OCI-LY1 (cell line): ENCODE measurements around the gene INIP.

Source experiments
- H2AFZ ChIP-seq: fragments of 200-600 bp; sonication (generic), shearing (Covaris generic); 2 replicates; pipeline ENCODE4 v1.6.0; 2014; ENCODE audit warnings: antibody characterized with exemption, mild to moderate bottlenecking, low read length
- H3F3A ChIP-seq: fragments of 200-600 bp; sonication (generic), shearing (Covaris generic); 2 replicates; pipeline ENCODE4 v1.6.0; 2014; ENCODE audit warnings: mild to moderate bottlenecking, antibody characterized with exemption, low read length, moderate library complexity; ENCODE audit not compliant: insufficient read depth
- H3K27ac ChIP-seq: fragments of 200-600 bp; sonication (generic); 2 replicates; pipeline ENCODE4 v1.5.1; 2014; ENCODE audit warnings: low read length, mixed run types, mild to moderate bottlenecking, low read depth; ENCODE audit not compliant: poor library complexity, severe bottlenecking
- H3K27me3 ChIP-seq: fragments of 200-600 bp; sonication (generic); 2 replicates; pipeline ENCODE4 v1.6.0; 2014; ENCODE audit warnings: antibody characterized with exemption, mild to moderate bottlenecking, low read length, moderate library complexity; ENCODE audit not compliant: insufficient read depth
- H3K36me3 ChIP-seq: fragments of 200-600 bp; sonication (generic); 2 replicates; pipeline ENCODE4 v1.6.1; 2014; ENCODE audit warnings: mild to moderate bottlenecking, antibody characterized with exemption, low read length, moderate library complexity, mixed read lengths; ENCODE audit not compliant: insufficient read depth
- H3K4me1 ChIP-seq: fragments of 200-600 bp; sonication (generic); 2 replicates; pipeline ENCODE4 v1.5.1; 2014; ENCODE audit warnings: mild to moderate bottlenecking, low read length, moderate library complexity; ENCODE audit not compliant: insufficient read depth, severe bottlenecking
- H3K4me2 ChIP-seq: fragments of 200-600 bp; sonication (generic), shearing (Covaris generic); 2 replicates; pipeline ENCODE4 v1.6.1; 2014; ENCODE audit warnings: low read length
- H3K4me3 ChIP-seq: fragments of 200-600 bp; sonication (generic); 2 replicates; pipeline ENCODE4 v1.5.1; 2014; ENCODE audit warnings: low read length, low read depth, mild to moderate bottlenecking, mixed read lengths; ENCODE audit not compliant: poor library complexity, severe bottlenecking
- H3K79me2 ChIP-seq: fragments of 200-600 bp; shearing (Covaris generic); 2 replicates; pipeline ENCODE4 v1.6.1; 2016; ENCODE audit warnings: mixed run types, low read length, mixed read lengths; ENCODE audit not compliant: insufficient read depth
- H3K9ac ChIP-seq: fragments of 200-600 bp; sonication (generic), shearing (Covaris generic); 2 replicates; pipeline ENCODE4 v1.6.1; 2014; ENCODE audit warnings: mild to moderate bottlenecking, low read length, mixed read lengths
- H3K9me2 ChIP-seq: fragments of 200-600 bp; sonication (generic), shearing (Covaris generic); 2 replicates; pipeline ENCODE4 v1.6.1; 2014; ENCODE audit warnings: low read depth, mild to moderate bottlenecking, low read length, mixed read lengths
- H3K9me3 ChIP-seq: fragments of 200-600 bp; shearing (Covaris generic); 2 replicates; pipeline ENCODE4 v1.6.1; 2014; ENCODE audit warnings: low read length, mixed read lengths
- H4K20me1 ChIP-seq: fragments of 200-600 bp; sonication (generic), shearing (Covaris generic); 2 replicates; pipeline ENCODE4 v1.6.0; 2016; ENCODE audit warnings: mild to moderate bottlenecking, low read length; ENCODE audit not compliant: insufficient read depth
- EZH2 ChIP-seq: fragments of 200-600 bp; sonication (generic), shearing (Covaris generic); IDR thresholded peaks from 2 replicates; pipeline ENCODE4 v1.8.0; 2017; ENCODE audit warnings: borderline replicate concordance, mixed run types, mild to moderate bottlenecking, antibody characterized with exemption, low read length, moderate library complexity, mixed read lengths
- TF ChIP-seq, protein P1 (sequence below): fragments of 200-600 bp; sonication (generic), shearing (Covaris generic); IDR thresholded peaks from 2 replicates; pipeline ENCODE4 v1.5.1; 2017; ENCODE audit warnings: mild to moderate bottlenecking, antibody characterized with exemption, low read length, moderate library complexity, mixed read lengths

INIP gene

DNA sequence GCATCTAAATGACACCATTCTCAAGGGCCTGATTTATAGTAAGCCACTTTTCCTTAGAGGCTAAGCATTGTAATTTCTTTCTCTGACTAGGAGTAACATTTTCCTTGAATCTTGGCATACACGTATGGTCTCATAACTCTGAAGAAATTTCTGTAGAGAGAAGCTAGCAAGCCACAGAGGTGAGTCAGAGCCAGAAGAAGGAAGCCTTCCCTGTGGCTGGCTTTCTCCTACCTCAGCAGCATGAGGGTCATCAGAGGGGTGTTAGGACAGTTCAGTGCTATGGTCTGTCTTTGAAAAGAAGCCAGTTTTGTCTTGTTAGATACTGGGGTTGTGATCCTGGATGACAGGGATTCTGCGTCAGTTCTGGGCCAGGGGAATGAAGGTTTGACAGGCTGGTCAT is 35.8 kb upstream of the INIP start:
- Histone ChIP-seq H3K79me2 (peaks cover 18% of the 10 kb centered on the region), H3K9ac (no peak overlapping the region), H3K4me3 (no peak overlapping the region), H3K9me3 (no peaks in the 10 kb centered on the region), H3K4me1 (peaks cover 34% of the 10 kb centered on the region), H3K36me3 (no peaks in the 10 kb centered on the region), H3K4me2 (no peak overlapping the region), H4K20me1 (no peaks in the 10 kb centered on the region), H3K9me2 (no peaks in the 10 kb centered on the region), H2AFZ (no peak overlapping the region), H3K27me3 (no peaks in the 10 kb centered on the region), H3F3A (no peaks in the 10 kb centered on the region), H3K27ac (no peak overlapping the region)
- TF ChIP-seq, protein P1, sequence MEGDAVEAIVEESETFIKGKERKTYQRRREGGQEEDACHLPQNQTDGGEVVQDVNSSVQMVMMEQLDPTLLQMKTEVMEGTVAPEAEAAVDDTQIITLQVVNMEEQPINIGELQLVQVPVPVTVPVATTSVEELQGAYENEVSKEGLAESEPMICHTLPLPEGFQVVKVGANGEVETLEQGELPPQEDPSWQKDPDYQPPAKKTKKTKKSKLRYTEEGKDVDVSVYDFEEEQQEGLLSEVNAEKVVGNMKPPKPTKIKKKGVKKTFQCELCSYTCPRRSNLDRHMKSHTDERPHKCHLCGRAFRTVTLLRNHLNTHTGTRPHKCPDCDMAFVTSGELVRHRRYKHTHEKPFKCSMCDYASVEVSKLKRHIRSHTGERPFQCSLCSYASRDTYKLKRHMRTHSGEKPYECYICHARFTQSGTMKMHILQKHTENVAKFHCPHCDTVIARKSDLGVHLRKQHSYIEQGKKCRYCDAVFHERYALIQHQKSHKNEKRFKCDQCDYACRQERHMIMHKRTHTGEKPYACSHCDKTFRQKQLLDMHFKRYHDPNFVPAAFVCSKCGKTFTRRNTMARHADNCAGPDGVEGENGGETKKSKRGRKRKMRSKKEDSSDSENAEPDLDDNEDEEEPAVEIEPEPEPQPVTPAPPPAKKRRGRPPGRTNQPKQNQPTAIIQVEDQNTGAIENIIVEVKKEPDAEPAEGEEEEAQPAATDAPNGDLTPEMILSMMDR: no peak
- no peak for TF ChIP-seq EZH2

DNA sequence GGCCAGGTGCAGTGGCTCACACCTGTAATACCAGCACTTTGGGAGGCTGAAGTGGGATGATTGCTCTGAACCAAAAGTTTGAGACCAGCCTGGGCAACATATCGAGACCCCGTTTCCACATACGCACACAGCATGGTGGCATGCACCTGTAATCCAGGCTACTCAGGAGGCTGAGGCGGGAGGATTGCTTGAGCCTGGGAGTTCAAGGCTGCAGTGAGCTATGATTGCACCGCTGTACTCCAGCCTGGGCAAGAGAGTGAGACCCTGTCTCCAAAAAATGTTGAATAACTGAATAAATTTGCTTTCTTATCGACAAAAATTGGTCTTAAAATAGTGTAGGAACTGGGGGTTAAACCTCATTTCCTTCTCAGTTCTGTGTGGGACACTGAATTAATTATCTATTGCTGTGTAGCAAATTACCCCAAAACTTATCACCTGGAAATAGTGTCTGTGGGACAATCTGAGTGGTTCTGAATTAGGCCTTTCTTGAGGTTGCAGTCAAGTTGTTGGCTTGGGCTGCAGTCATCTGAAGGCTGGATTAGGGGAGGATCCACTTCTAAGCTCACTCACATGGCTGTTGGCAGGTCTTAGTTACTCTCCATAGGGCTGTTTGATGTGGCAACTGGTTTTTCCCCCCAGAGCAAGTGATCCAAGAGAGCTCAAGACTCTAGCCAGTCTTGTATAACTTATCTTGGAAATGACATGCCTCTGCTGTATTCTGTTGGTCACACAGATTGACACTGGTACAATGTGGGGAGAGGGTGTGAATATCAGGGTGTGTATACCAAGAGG is 34.6 kb upstream of the INIP start:
- H3K4me3 ChIP-seq: peak overlapping the region; percentile 96

DNA sequence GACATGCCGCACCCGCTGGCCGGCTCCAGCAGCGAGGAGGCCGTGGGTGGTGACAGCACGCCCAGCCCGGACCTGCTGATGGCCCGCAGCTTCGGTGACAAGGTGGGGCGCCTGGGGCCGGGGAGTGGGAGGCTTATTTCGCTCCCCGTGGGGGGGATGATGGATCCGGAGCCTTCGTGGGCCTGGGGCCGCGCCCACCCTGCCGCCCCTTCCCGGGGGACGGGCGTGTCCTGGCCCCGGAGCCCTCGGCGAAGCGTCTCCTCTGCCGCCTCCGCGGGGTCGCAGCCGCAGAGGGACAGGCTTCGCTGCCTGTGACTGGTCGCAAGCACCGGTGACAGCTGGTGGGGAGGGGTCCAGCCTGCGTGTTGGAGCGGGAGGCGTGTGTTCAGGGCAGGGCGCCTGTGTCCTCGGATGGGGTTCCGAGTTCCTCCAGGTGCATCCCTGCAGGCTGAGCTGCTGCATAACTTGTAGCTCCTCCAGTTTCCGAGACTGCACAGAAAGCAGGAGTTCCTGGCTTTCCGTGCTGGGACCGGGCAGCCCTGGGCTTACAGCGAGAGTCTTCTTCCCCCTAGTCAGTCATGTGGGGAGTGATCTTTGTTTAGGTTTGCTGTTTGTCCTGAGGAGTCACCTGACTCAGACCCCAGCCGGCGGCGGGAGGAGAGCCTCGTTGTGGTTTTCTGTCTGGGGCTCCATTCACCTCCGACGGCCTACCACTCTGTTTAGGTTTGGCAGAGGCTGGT is 33.3 kb upstream of the INIP start:
- no peaks in the 10 kb centered on the region for H3F3A ChIP-seq
- peaks cover 37% of the 10 kb centered on the region for H3K4me1 ChIP-seq
- peak overlapping the region; percentile 89 for H3K9ac ChIP-seq
- no peaks in the 10 kb centered on the region for H3K9me3 ChIP-seq
- H3K4me3 ChIP-seq: peak overlapping the region; percentile 96
- no peaks in the 10 kb centered on the region for H3K36me3 ChIP-seq
- H4K20me1 ChIP-seq: no peaks in the 10 kb centered on the region
- peak overlapping the region; percentile 83 for H3K4me2 ChIP-seq
- H3K27ac ChIP-seq: peak overlapping the region; percentile 49
- H3K9me2 ChIP-seq: no peaks in the 10 kb centered on the region
- H3K27me3 ChIP-seq: no peaks in the 10 kb centered on the region
- no peak overlapping the region for H2AFZ ChIP-seq
- TF ChIP-seq, protein P1: no peak
- no peak for TF ChIP-seq EZH2
- peaks cover 16% of the 10 kb centered on the region; the same call in 1 of the 2 replicates for H3K79me2 ChIP-seq

More for the DNA sequence above, 34.6 kb upstream of the INIP start:
- no peaks in the 10 kb centered on the region for H3K9me3 ChIP-seq
- peaks cover 18% of the 10 kb centered on the region for H3K79me2 ChIP-seq
- H3F3A ChIP-seq: no peaks in the 10 kb centered on the region
- H3K27ac ChIP-seq: peak overlapping the region; percentile 49
- no peaks in the 10 kb centered on the region for H3K27me3 ChIP-seq
- no peaks in the 10 kb centered on the region for H3K36me3 ChIP-seq
- no peak for TF ChIP-seq EZH2
- TF ChIP-seq, protein P1: no peak
- H3K9me2 ChIP-seq: no peaks in the 10 kb centered on the region
- peaks cover 37% of the 10 kb centered on the region for H3K4me1 ChIP-seq
- H2AFZ ChIP-seq: no peak overlapping the region
- H3K4me2 ChIP-seq: peak overlapping the region; percentile 83
- peak overlapping the region; percentile 89; the same call in 1 of the 2 replicates for H3K9ac ChIP-seq
- H4K20me1 ChIP-seq: no peaks in the 10 kb centered on the region
